ENCODE measurements around the gene BUD13.

Gene BUD13

GRCh38 chr11:116750070-116750718 lies 22.6 kb downstream of the BUD13 start:
- no peak for DNase-seq

- no peak for DNase-seq
These were observed 30.7 kb downstream of the BUD13 start for GRCh38 chr11:116742104-116742503.

GRCh38 chr11:116740741-116741140 lies 32.0 kb downstream of the BUD13 start:
- no peak for DNase-seq

GRCh38 chr11:116738975-116739374 lies 33.8 kb downstream of the BUD13 start:
- DNase-seq: no peak

GRCh38 chr11:116736763-116737162 lies 36.0 kb downstream of the BUD13 start:
- DNase-seq: no peak

- no peak for DNase-seq
These were observed 38.7 kb downstream of the BUD13 start for GRCh38 chr11:116733969-116734508.

GRCh38 chr11:116733043-116733755 lies 39.6 kb downstream of the BUD13 start:
- DNase-seq: no peak

GRCh38 chr11:116732271-116733042 lies 40.3 kb downstream of the BUD13 start:
- no peak for DNase-seq

- DNase-seq: no peak
These were observed 41.0 kb downstream of the BUD13 start for GRCh38 chr11:116731821-116732220.

- peak; percentile 20 for DNase-seq
These were observed 41.6 kb downstream of the BUD13 start for GRCh38 chr11:116731097-116731761.

GRCh38 chr11:116730601-116731000 lies 42.2 kb downstream of the BUD13 start:
- no peak for DNase-seq

- no peak for DNase-seq
These were observed 42.6 kb downstream of the BUD13 start for GRCh38 chr11:116730241-116730561.

GRCh38 chr11:116729501-116730240 lies 43.1 kb downstream of the BUD13 start:
- DNase-seq: no peak

GRCh38 chr11:116727990-116728389 lies 44.8 kb downstream of the BUD13 start:
- DNase-seq: no peak

- DNase-seq: no peak
These were observed 47.2 kb downstream of the BUD13 start for GRCh38 chr11:116725434-116726221.

GRCh38 chr11:116724813-116725212 lies 48.0 kb downstream of the BUD13 start:
- no peak for DNase-seq

GRCh38 chr11:116723511-116723910 lies 49.3 kb downstream of the BUD13 start:
- no peak for DNase-seq

GRCh38 chr11:116721988-116722387 lies 50.8 kb downstream of the BUD13 start:
- no peak for DNase-seq

GRCh38 chr11:116720895-116721294 lies 51.9 kb downstream of the BUD13 start:
- no peak for DNase-seq

- no peak for DNase-seq
These were observed 53.8 kb downstream of the BUD13 start for GRCh38 chr11:116718955-116719501.

- DNase-seq: no peak
These were observed 56.2 kb downstream of the BUD13 start for GRCh38 chr11:116716621-116717020.
